BJ (cell line): ENCODE data around the gene PARD3. TPM values are rescaled to one million over a fixed set of nuclear protein-coding genes. Genes with fewer than 3 reads are reported as not detected.

ENCODE experiments used
- CTCF ChIA-PET: fragments of 350-600 bp; formaldehyde crosslinking; extraction: SDS; loops from one replicate; lab custom pipeline; 2021; ENCODE audit warnings: antibody characterized with exemption, inconsistent platforms; lab: Yijun Ruan, JAX
- POLR2A ChIA-PET: fragments of 300-600 bp; sonication (Branson Sonifier 250); formaldehyde crosslinking; extraction: SDS; loops from one replicate; lab custom pipeline; 2021; ENCODE audit warnings: antibody characterized with exemption; lab: Charles Lee
- DNase-seq: peaks from one replicate; pipeline ENCODE4 v3.0.0-alpha.2; 2011; ENCODE audit warnings: low read depth
- H3K27me3 ChIP-seq: 2 replicates; pipeline ENCODE4 v1.6.0; 2011; ENCODE audit warnings: low read length; ENCODE audit not compliant: control insufficient read depth, insufficient read depth
- H3K36me3 ChIP-seq: 2 replicates; pipeline ENCODE4 v1.5.1; 2011; ENCODE audit warnings: low read length; ENCODE audit not compliant: control insufficient read depth, insufficient read depth
- H3K4me3 ChIP-seq: 2 replicates; pipeline ENCODE4 v1.5.1; 2011; ENCODE audit warnings: low read depth, mild to moderate bottlenecking, control low read depth, low read length
- CTCF ChIP-seq: IDR thresholded peaks from 2 replicates; pipeline ENCODE4 v1.5.1; 2011; ENCODE audit warnings: low read depth, mild to moderate bottlenecking, control low read depth, inconsistent platforms, low read length, moderate library complexity; ENCODE audit not compliant: insufficient read depth
- polyA plus RNA-seq: library from polyadenylated mRNA; depleted of rRNA; stranded (reverse); fragments of >200 nt; gene quantifications from 2 replicates; pipeline ENCODE4 v1.2.3, GENCODE V29; 2011

The PARD3 gene
- polyA plus RNA-seq, 1 experiment = 17.7 TPM

GRCh38 chr10:34405611-34406462, 409.3 kb downstream of the PARD3 start:
- Histone ChIP-seq H3K27me3 (no peaks in the 10 kb centered on the region), H3K36me3 (no peaks in the 10 kb centered on the region), H3K4me3 (no peak overlapping the region)
- no peak for DNase-seq
- ChIA-PET POLR2A (no interaction called here), CTCF (interaction anchor here (0.7 kb wide), 1 partner anchor 120 kb away, joined by 3 read pairs; no protein-coding TSS in a partner anchor)
- no peak for TF ChIP-seq CTCF

GRCh38 chr10:34403512-34403911, 411.6 kb downstream of the PARD3 start:
- DNase-seq = peak; percentile 26
- Histone ChIP-seq H3K4me3 (no peak overlapping the region), H3K36me3 (no peaks in the 10 kb centered on the region), H3K27me3 (no peaks in the 10 kb centered on the region)
- POLR2A ChIA-PET = interaction anchor here (0.6 kb wide), 1 partner anchor 42 kb away, joined by 3 read pairs; no protein-coding TSS in a partner anchor
- TF ChIP-seq CTCF = no peak
- CTCF ChIA-PET = interaction anchor here (1.0 kb wide), 1 partner anchor 233 kb away, joined by 4 read pairs; no protein-coding TSS in a partner anchor

DNA sequence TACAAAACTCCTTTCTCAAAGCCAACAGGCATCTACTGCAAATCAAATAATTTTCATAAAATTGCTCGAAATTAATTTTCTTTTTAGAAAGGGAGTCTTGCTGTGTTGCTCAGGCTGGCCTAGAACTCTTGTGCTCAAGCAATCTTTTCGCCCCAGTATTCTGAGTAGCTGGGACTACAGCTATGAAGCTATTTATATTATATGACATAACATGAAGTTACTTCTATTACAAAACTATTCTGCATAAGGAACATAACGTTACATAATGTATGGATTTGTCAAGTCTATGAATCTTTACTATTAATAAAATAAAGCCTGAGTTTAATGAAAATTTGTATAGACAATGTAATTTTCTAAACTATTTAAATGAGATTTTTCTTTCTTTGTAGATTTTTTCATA, 415.0 kb downstream of the PARD3 start:
- no peaks in the 10 kb centered on the region for H3K27me3 ChIP-seq
- TF ChIP-seq CTCF = no peak
- H3K4me3 ChIP-seq = no peak overlapping the region
- CTCF ChIA-PET = no interaction called here
- no peaks in the 10 kb centered on the region for H3K36me3 ChIP-seq
- DNase-seq = no peak
- POLR2A ChIA-PET = no interaction called here

DNA sequence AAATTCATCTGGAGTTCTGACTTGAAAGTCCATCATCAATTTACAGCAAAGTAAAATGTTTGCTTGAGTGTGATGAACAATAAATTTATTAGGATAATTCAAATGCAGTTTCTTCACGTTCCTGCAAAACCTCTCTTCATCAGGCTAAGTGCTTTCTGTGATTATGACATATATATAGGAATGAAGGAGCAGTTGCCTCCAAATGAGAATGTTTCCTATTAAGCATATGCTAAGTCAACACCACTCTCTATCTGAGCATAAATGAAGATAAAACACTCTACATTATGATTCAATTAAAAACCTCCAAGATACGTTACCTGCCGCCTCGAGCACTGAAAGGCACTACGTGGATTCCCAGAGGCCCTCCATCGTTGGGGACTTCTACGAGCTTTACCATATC, 416.1 kb downstream of the PARD3 start:
- POLR2A ChIA-PET = no interaction called here
- no peak for DNase-seq
- CTCF ChIA-PET = no interaction called here
- Histone ChIP-seq H3K36me3 (no peaks in the 10 kb centered on the region), H3K4me3 (no peak overlapping the region), H3K27me3 (no peaks in the 10 kb centered on the region)
- no peak for TF ChIP-seq CTCF

- DNase-seq = peak; percentile 64
- Histone ChIP-seq H3K4me3 (no peak overlapping the region), H3K36me3 (no peaks in the 10 kb centered on the region), H3K27me3 (no peaks in the 10 kb centered on the region)
- no peak for TF ChIP-seq CTCF
- ChIA-PET CTCF (interaction anchor here (1.1 kb wide), 1 partner anchor 1074 kb away, joined by 3 read pairs; no protein-coding TSS in a partner anchor), POLR2A (no interaction called here)
Measured at GRCh38 chr10:34397324-34397723, 417.8 kb downstream of the PARD3 start.
